Caco-2 (cell line): ENCODE measurements around the gene CADPS2. TPM values are rescaled to one million over a fixed set of nuclear protein-coding genes. Genes with fewer than 3 reads are reported as not detected.

Experiments used
- BruUV-seq: library from RNA; stranded (reverse); fragments of 400-500 nt; replicated peaks from 2 replicates; lab custom pipeline; 2021; lab: Mats Ljungman, UMichigan
- CTCF ChIA-PET: fragments of 300-600 bp; sonication (Branson Sonifier 250); formaldehyde crosslinking; loops from one replicate; lab custom pipeline; 2022; ENCODE audit warnings: antibody characterized with exemption; lab: Charles Lee
- POLR2A ChIA-PET: fragments of 300-600 bp; sonication (Branson Sonifier 250); formaldehyde crosslinking; loops from one replicate; lab custom pipeline; 2022; ENCODE audit warnings: antibody characterized with exemption; lab: Charles Lee
- DNase-seq, 2 experiments: peaks; one replicate each; pipeline versions ENCODE4 v3.0.0 to v3.0.0-alpha.2; 2020 to 2022
- H3K27me3 ChIP-seq: replicated peaks from 2 replicates; pipeline ENCODE4 v1.6.0; 2011; ENCODE audit warnings: low read length; ENCODE audit not compliant: control insufficient read depth, insufficient read depth
- H3K36me3 ChIP-seq: 2 replicates; pipeline ENCODE4 v1.5.1; 2011; ENCODE audit warnings: low read length; ENCODE audit not compliant: control insufficient read depth, insufficient read depth
- H3K4me1 ChIP-seq: fragments of 250-450 bp; sonication (Bioruptor Pico); 2 replicates; pipeline ENCODE4 v1.5.1; 2020; ENCODE audit warnings: mild to moderate bottlenecking
- H3K4me3 ChIP-seq: 2 replicates; pipeline ENCODE4 v1.5.1; 2011; ENCODE audit warnings: low read depth, mild to moderate bottlenecking, control low read depth, low read length
- H3K9me3 ChIP-seq: fragments of 250-450 bp; sonication (Bioruptor Pico); 2 replicates; pipeline ENCODE4 v1.5.1; 2020; ENCODE audit warnings: mild to moderate bottlenecking, moderate library complexity
- H3K27ac Mint-ChIP-seq: one replicate; pipeline ENCODE4 v1.8.0; 2022; ENCODE audit warnings: mixed read lengths; ENCODE audit not compliant: unreplicated experiment
- H3K27me3 Mint-ChIP-seq: one replicate; pipeline ENCODE4 v1.8.0; 2022; ENCODE audit warnings: mixed read lengths; ENCODE audit not compliant: insufficient read depth, unreplicated experiment
- H3K36me3 Mint-ChIP-seq: one replicate; pipeline ENCODE4 v1.8.0; 2022; ENCODE audit warnings: mild to moderate bottlenecking, mixed read lengths; ENCODE audit not compliant: insufficient read depth, unreplicated experiment
- H3K4me1 Mint-ChIP-seq: one replicate; pipeline ENCODE4 v1.8.0; 2022; ENCODE audit warnings: low read depth, mixed read lengths; ENCODE audit not compliant: unreplicated experiment
- H3K4me3 Mint-ChIP-seq: one replicate; pipeline ENCODE4 v1.8.0; 2022; ENCODE audit warnings: mild to moderate bottlenecking, moderate library complexity, mixed read lengths; ENCODE audit not compliant: unreplicated experiment
- H3K9me3 Mint-ChIP-seq: one replicate; pipeline ENCODE4 v1.8.0; 2022; ENCODE audit warnings: mixed read lengths; ENCODE audit not compliant: unreplicated experiment
- intact Hi-C: fragments of 100-400 bp; cut with micrococcal nuclease; formaldehyde crosslinking; loops from one replicate; pipeline ENCODE4 v1.10.0; 2022; ENCODE audit not compliant: unreplicated experiment
- total RNA-seq: library from RNA; stranded (reverse); gene quantifications from 2 replicates; pipeline ENCODE4 v1.2.3, GENCODE V29; 2022
- TF ChIP-seq, protein P1 (sequence below), 2 experiments: fragments of 200-600 bp in 1 of 2; IDR thresholded peaks; 1 replicate in 1 of 2; 2 replicates in 1 of 2; pipeline versions ENCODE4 v1.5.1 to v1.8.0; 2011 to 2022; ENCODE audit warnings: antibody characterized with exemption in 1 of 2, control low read depth in 1 of 2, inconsistent platforms in 1 of 2, low read depth in 1 of 2, low read length in 1 of 2, mild to moderate bottlenecking in 1 of 2, moderate library complexity in 1 of 2; ENCODE audit not compliant: insufficient read depth in 1 of 2, severe bottlenecking in 1 of 2, unreplicated experiment in 1 of 2

The CADPS2 gene
- total RNA-seq, 1 experiment from 2014 or later = 2.7 TPM

DNA sequence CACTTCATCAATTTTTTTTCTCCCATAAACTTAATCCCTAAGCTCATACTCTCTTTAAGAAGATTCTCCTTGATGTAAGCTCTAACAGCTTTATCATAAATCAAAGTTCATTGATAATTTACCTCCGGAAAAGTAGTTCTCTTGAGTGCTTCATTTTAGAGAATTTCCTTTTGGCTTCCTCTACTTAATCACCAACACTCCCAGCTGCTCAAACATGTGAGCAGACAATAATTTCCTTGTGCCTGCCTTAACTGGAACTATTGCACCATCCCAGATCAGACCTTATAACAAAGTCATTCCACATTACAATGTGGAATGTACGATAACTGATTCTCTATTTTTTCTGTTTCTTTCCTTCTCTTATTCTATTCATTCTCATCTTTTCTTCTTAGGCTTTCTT lies 587.6 kb downstream of the CADPS2 start:
- H3K4me3 Mint-ChIP-seq = no peak overlapping the region
- H3K9me3 Mint-ChIP-seq = no peaks in the 10 kb centered on the region
- TF ChIP-seq, protein P1, sequence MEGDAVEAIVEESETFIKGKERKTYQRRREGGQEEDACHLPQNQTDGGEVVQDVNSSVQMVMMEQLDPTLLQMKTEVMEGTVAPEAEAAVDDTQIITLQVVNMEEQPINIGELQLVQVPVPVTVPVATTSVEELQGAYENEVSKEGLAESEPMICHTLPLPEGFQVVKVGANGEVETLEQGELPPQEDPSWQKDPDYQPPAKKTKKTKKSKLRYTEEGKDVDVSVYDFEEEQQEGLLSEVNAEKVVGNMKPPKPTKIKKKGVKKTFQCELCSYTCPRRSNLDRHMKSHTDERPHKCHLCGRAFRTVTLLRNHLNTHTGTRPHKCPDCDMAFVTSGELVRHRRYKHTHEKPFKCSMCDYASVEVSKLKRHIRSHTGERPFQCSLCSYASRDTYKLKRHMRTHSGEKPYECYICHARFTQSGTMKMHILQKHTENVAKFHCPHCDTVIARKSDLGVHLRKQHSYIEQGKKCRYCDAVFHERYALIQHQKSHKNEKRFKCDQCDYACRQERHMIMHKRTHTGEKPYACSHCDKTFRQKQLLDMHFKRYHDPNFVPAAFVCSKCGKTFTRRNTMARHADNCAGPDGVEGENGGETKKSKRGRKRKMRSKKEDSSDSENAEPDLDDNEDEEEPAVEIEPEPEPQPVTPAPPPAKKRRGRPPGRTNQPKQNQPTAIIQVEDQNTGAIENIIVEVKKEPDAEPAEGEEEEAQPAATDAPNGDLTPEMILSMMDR (IDR thresholded peaks at IDR 0.05; ENCODE audit: insufficient read depth in 1 of 2, low read depth in 1 of 2, low read length in 1 of 2, severe bottlenecking in 1 of 2, unreplicated experiment in 1 of 2) = no peak
- H3K9me3 ChIP-seq = no peaks in the 10 kb centered on the region
- no peak overlapping the region for H3K27ac Mint-ChIP-seq
- H3K27me3 ChIP-seq = 0 out of 2 replicates have a peak, but pooled peaks cover 1% of the 10 kb centered on the region
- H3K4me1 Mint-ChIP-seq = no peaks in the 10 kb centered on the region
- peaks cover 19% of the 10 kb centered on the region for H3K27me3 Mint-ChIP-seq
- no peak overlapping the region for H3K4me3 ChIP-seq
- H3K36me3 Mint-ChIP-seq = no peaks in the 10 kb centered on the region
- CTCF ChIA-PET = no interaction called here
- H3K36me3 ChIP-seq = no peaks in the 10 kb centered on the region
- no peak for DNase-seq
- POLR2A ChIA-PET = no interaction called here
- H3K4me1 ChIP-seq = 0 out of 2 replicates have a peak, but pooled peaks cover 3% of the 10 kb centered on the region
- BruUV-seq = no TSS peak
- intact Hi-C loops = loop anchor here (5.0 kb wide), 1 partner anchor 229 kb away; no protein-coding TSS in a partner anchor

DNA sequence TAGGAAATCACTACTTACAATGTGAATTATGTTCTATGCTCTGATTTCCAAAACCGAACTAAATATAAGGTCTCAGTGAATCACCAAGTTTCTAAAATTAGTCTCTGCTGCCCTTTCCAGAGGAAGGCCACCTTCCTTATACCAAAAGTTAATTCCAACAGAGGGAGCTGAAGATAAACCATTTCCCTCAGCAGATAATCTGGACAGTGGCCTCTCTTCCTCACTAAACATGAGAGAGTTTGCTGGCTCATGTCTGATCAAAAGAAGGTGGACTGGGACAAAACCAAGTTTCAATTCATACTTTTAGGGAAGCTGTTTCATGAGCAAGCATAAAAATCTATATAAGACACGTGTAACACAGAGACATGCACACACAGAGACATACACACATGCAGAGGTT lies 588.1 kb downstream of the CADPS2 start:
- no peak for DNase-seq
- POLR2A ChIA-PET = no interaction called here
- Histone ChIP-seq H3K9me3 (no peaks in the 10 kb centered on the region), H3K4me3 (no peak overlapping the region), H3K36me3 (no peaks in the 10 kb centered on the region), H3K27me3 (0 out of 2 replicates have a peak, but pooled peaks cover 1% of the 10 kb centered on the region), H3K4me1 (0 out of 2 replicates have a peak, but pooled peaks cover 3% of the 10 kb centered on the region)
- Mint-ChIP-seq H3K9me3 (no peaks in the 10 kb centered on the region), H3K4me1 (no peaks in the 10 kb centered on the region), H3K4me3 (no peak overlapping the region), H3K36me3 (no peaks in the 10 kb centered on the region), H3K27ac (no peak overlapping the region), H3K27me3 (peaks cover 14% of the 10 kb centered on the region)
- TF ChIP-seq, protein P1 (IDR thresholded peaks at IDR 0.05; ENCODE audit: insufficient read depth in 1 of 2, low read depth in 1 of 2, low read length in 1 of 2, severe bottlenecking in 1 of 2, unreplicated experiment in 1 of 2) = no peak
- CTCF ChIA-PET = no interaction called here
- no TSS peak for BruUV-seq
- intact Hi-C loops = loop anchor here (5.0 kb wide), 1 partner anchor 229 kb away; no protein-coding TSS in a partner anchor

DNA sequence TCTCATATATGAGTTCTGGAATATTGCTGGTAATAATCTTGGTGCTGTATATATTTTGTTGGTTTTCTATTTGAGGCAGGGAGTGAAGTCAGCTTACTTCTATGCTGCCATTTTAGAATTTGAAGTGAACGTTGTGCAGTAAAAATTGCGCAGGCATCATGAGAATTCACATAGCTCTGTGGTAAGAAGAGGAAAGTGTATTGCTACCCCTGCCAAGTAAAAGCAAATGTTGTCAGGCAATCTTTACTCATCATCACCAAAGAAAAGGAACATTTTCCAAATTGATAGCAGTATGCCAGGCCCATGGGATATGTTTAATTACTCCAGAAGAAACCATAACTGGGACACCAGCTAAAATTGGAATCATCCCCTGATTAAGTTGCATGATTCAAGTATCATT lies 595.1 kb downstream of the CADPS2 start:
- Histone ChIP-seq H3K36me3 (no peaks in the 10 kb centered on the region), H3K4me3 (no peak overlapping the region), H3K27me3 (no peaks in the 10 kb centered on the region), H3K4me1 (no peaks in the 10 kb centered on the region), H3K9me3 (0 out of 2 replicates have a peak, but pooled peaks cover 4% of the 10 kb centered on the region)
- CTCF ChIA-PET = no interaction called here
- intact Hi-C loops = no loop called here
- no TSS peak for BruUV-seq
- TF ChIP-seq, protein P1 (IDR thresholded peaks at IDR 0.05; ENCODE audit: insufficient read depth in 1 of 2, low read depth in 1 of 2, low read length in 1 of 2, severe bottlenecking in 1 of 2, unreplicated experiment in 1 of 2) = no peak
- peaks cover 15% of the 10 kb centered on the region for H3K9me3 Mint-ChIP-seq
- peaks cover 15% of the 10 kb centered on the region for H3K27me3 Mint-ChIP-seq
- no peaks in the 10 kb centered on the region for H3K36me3 Mint-ChIP-seq
- H3K4me3 Mint-ChIP-seq = no peak overlapping the region
- no peak overlapping the region for H3K27ac Mint-ChIP-seq
- no peak for DNase-seq
- POLR2A ChIA-PET = no interaction called here
- H3K4me1 Mint-ChIP-seq = no peaks in the 10 kb centered on the region
